ENCODE results near the gene C15orf39. TPM values are rescaled to one million over a fixed set of nuclear protein-coding genes. Genes with fewer than 3 reads are reported as not detected.
"Not testable (repeated sequence)": the region's sequence is repeated elsewhere in the genome, so short reads cannot be mapped to it uniquely, and the experiment has no call there.

C15orf39 gene
- total RNA-seq, 2 experiments from 2014 or later, result 47.0 to 48.6 TPM

GRCh38 chr15:75258620-75259343 is 57.1 kb downstream of the C15orf39 start:
- H3K36me3 Mint-ChIP-seq (ENCODE audit: low read depth); H3K4me3 Mint-ChIP-seq; H3K27me3 Mint-ChIP-seq; POLR2A ChIA-PET; H3K4me1 Mint-ChIP-seq; H3K27ac Mint-ChIP-seq; DNase-seq; H3K9me3 Mint-ChIP-seq; CTCF ChIA-PET: not testable (repeated sequence)

- H3K4me3 Mint-ChIP-seq; CTCF ChIA-PET; H3K36me3 Mint-ChIP-seq (ENCODE audit: low read depth); H3K27me3 Mint-ChIP-seq; H3K4me1 Mint-ChIP-seq; POLR2A ChIA-PET; H3K9me3 Mint-ChIP-seq; H3K27ac Mint-ChIP-seq; DNase-seq: not testable (repeated sequence)
Measured at GRCh38 chr15:75259873-75260272, 58.2 kb downstream of the C15orf39 start.

Other genes starting within 250 kb of the C15orf39 start
- gene RPP25, start 245.1 kb upstream of the C15orf39 start, total RNA-seq, result 1 to 10 TPM; 6.4 TPM
- gene SCAMP5, start 206.3 kb upstream of the C15orf39 start, total RNA-seq, result 1 to 10 TPM; 2.0 to 3.0 TPM
- gene PPCDC, start 178.3 kb upstream of the C15orf39 start, total RNA-seq, result 10 to 100 TPM; 19.6 to 20.7 TPM
- not detected for gene GOLGA6C, start 56.5 kb downstream of the C15orf39 start, total RNA-seq
- gene GOLGA6D, start 81.0 kb downstream of the C15orf39 start, total RNA-seq, result not detected
- 10 to 100 TPM; 72.2 to 97.4 TPM for gene COMMD4, start 134.2 kb downstream of the C15orf39 start, total RNA-seq
- gene NEIL1, start 145.2 kb downstream of the C15orf39 start, total RNA-seq, result 1 to 10 TPM; 2.2 to 2.7 TPM
- 100 to 1,000 TPM; 151 to 205 TPM for gene MAN2C1, start 166.7 kb downstream of the C15orf39 start, total RNA-seq
- 100 to 1,000 TPM; 106 to 115 TPM for gene SIN3A, start 249.8 kb downstream of the C15orf39 start, total RNA-seq

Data from activated CD4-positive, alpha-beta T cell treated with anti-CD3 and anti-CD28 coated beads, Interleukin-2, amount 10 ng/mL, durations not matched to agents 7 days and 5 days (primary cell).